Glutamatergic neuron (in vitro differentiated cells): ENCODE data around the gene CR2. TPM values are rescaled to one million over a fixed set of nuclear protein-coding genes. Genes with fewer than 3 reads are reported as not detected.
"Not testable (repeated sequence)": the region's sequence is repeated elsewhere in the genome, so short reads cannot be mapped to it uniquely, and the experiment has no call there.

ENCODE experiments used
- DNase-seq: peaks from one replicate; pipeline ENCODE4 v3.0.0; 2022
- H3K27ac Mint-ChIP-seq: one replicate; pipeline ENCODE4 v1.8.0; 2020; ENCODE audit warnings: mild to moderate bottlenecking, mixed read lengths, inconsistent platforms; ENCODE audit not compliant: unreplicated experiment
- H3K27me3 Mint-ChIP-seq: one replicate; pipeline ENCODE4 v1.8.0; 2020; ENCODE audit warnings: mild to moderate bottlenecking, moderate library complexity, mixed read lengths, inconsistent platforms; ENCODE audit not compliant: unreplicated experiment
- H3K36me3 Mint-ChIP-seq: one replicate; pipeline ENCODE4 v1.8.0; 2020; ENCODE audit warnings: mild to moderate bottlenecking, mixed read lengths, inconsistent platforms; ENCODE audit not compliant: unreplicated experiment
- H3K4me1 Mint-ChIP-seq: one replicate; pipeline ENCODE4 v1.8.0; 2020; ENCODE audit warnings: mild to moderate bottlenecking, low read depth, mixed read lengths, inconsistent platforms; ENCODE audit not compliant: unreplicated experiment
- H3K4me3 Mint-ChIP-seq: one replicate; pipeline ENCODE4 v1.8.0; 2020; ENCODE audit warnings: mild to moderate bottlenecking, mixed read lengths, inconsistent platforms; ENCODE audit not compliant: unreplicated experiment
- H3K9me3 Mint-ChIP-seq: one replicate; pipeline ENCODE4 v1.8.0; 2020; ENCODE audit warnings: mild to moderate bottlenecking, moderate library complexity, mixed read lengths, inconsistent platforms; ENCODE audit not compliant: unreplicated experiment
- total RNA-seq: library from RNA; stranded (reverse); fragmentation: NEBNext Ultra II Directional; extraction: Animal tissue kit (Norgen Biotek cat#: 25700); gene quantifications from one replicate; pipeline ENCODE4 v1.2.1, GENCODE V29; 2021; ENCODE audit not compliant: unreplicated experiment
- TF ChIP-seq, protein P1 (sequence below): fragments of 200-600 bp; sonication (generic); IDR thresholded peaks from one replicate; pipeline ENCODE4 v1.5.0; 2021; ENCODE audit not compliant: partially characterized antibody, unreplicated experiment

CR2 gene
- total RNA-seq, 1 donor from 2014 or later: not detected

DNA sequence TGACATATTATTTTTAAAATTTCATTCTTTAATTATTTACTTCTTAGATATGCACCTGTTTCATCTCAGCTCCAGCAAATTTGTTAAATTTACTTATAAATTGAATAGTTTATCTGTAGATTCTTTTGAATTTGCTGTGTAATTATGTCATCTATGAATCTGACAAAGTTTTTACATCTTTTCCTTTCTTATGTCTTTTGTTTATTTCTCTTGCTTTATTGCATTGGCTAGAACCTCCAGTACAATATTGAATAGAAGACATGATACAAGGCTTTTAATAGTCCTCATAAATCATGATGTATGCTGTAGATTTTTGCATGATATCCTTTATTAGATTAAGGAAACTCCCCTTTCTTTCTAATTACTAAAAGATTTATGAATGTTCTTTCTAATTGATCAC is 62.6 kb downstream of the CR2 start:
- Mint-ChIP-seq H3K9me3 (no peaks in the 10 kb centered on the region), H3K27ac (no peak overlapping the region), H3K27me3 (no peaks in the 10 kb centered on the region), H3K36me3 (no peaks in the 10 kb centered on the region), H3K4me3 (no peak overlapping the region), H3K4me1 (no peaks in the 10 kb centered on the region)
- TF ChIP-seq, protein P1, sequence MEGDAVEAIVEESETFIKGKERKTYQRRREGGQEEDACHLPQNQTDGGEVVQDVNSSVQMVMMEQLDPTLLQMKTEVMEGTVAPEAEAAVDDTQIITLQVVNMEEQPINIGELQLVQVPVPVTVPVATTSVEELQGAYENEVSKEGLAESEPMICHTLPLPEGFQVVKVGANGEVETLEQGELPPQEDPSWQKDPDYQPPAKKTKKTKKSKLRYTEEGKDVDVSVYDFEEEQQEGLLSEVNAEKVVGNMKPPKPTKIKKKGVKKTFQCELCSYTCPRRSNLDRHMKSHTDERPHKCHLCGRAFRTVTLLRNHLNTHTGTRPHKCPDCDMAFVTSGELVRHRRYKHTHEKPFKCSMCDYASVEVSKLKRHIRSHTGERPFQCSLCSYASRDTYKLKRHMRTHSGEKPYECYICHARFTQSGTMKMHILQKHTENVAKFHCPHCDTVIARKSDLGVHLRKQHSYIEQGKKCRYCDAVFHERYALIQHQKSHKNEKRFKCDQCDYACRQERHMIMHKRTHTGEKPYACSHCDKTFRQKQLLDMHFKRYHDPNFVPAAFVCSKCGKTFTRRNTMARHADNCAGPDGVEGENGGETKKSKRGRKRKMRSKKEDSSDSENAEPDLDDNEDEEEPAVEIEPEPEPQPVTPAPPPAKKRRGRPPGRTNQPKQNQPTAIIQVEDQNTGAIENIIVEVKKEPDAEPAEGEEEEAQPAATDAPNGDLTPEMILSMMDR: no peak
- DNase-seq: no peak

DNA sequence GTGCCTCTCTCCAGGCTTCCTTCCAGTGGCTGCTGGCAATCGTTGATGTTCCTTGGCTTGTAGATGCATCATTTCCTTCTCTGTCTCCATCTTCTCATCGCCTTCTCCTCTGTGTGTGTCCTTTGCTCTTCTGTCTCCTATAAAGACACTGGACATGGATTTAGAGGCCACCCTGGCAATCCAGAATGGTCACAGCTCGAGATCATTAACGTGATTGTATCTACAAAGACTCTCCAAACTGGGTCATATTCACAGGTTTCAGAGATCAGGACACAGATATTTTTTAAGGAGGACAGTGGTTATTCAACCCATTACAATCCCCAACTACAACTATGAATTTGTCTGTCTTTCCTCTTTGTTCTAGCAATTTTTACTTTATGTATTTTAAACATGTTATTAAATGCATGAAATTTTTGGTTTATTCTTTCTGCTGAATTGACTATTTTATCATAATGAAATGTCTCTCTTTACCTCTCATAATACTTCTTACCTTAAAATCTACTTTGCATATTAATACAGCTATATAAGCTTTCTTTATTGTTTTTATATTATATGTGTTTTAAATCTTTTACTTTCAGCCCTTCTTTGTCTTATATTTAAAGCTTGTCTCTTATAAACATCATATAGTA is 64.6 kb downstream of the CR2 start:
- Mint-ChIP-seq H3K9me3 (no peaks in the 10 kb centered on the region), H3K27ac (no peak overlapping the region), H3K4me1 (no peaks in the 10 kb centered on the region), H3K4me3 (no peak overlapping the region), H3K27me3 (no peaks in the 10 kb centered on the region), H3K36me3 (no peaks in the 10 kb centered on the region)
- DNase-seq: no peak
- TF ChIP-seq, protein P1: no peak

DNA sequence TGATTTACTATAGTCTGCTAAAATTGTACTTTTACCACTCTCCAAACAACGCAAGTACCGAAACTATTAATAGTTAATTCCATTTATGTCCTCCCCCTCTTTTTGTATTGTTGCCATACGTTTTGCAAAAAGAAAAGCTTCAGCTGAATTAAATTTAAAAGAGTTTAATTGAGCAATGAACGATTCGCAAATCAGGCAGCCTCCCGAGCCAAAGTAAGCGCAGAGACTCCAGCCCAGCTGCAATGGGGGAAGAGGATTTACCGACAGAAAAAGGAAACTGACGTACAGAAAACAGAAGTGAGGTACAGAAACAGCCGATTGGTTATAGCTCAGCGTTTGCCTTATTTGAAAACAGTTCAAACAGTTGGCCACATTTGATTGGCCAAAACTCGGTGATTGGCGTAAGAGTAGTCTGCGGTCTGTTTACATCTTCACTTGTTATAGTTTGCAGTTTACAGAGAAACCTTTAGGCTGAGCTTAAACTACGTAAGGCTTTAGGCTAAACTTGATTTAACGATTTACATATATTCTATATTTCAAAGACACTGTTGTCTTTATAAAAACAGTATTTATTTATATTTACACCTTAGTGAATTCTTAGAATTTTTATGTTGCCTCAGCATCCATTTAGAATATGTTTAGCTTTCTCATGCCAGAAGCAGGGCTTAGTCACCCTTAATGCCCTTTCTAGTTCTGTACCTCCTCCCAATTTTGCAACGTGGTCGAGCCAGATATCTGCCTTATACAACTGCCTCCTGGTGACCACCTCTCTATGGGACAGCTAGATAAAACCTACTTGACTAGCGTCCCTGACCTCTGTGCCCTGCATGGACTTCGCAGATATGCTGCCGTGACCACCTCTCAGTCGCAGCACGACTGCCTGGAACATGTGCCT is 65.6 kb downstream of the CR2 start:
- TF ChIP-seq, protein P1: no peak
- H3K9me3 Mint-ChIP-seq: no peaks in the 10 kb centered on the region
- no peak overlapping the region for H3K27ac Mint-ChIP-seq
- DNase-seq: no peak
- H3K36me3 Mint-ChIP-seq: no peaks in the 10 kb centered on the region
- no peaks in the 10 kb centered on the region for H3K4me1 Mint-ChIP-seq
- no peak overlapping the region for H3K4me3 Mint-ChIP-seq
- H3K27me3 Mint-ChIP-seq: no peaks in the 10 kb centered on the region

DNA sequence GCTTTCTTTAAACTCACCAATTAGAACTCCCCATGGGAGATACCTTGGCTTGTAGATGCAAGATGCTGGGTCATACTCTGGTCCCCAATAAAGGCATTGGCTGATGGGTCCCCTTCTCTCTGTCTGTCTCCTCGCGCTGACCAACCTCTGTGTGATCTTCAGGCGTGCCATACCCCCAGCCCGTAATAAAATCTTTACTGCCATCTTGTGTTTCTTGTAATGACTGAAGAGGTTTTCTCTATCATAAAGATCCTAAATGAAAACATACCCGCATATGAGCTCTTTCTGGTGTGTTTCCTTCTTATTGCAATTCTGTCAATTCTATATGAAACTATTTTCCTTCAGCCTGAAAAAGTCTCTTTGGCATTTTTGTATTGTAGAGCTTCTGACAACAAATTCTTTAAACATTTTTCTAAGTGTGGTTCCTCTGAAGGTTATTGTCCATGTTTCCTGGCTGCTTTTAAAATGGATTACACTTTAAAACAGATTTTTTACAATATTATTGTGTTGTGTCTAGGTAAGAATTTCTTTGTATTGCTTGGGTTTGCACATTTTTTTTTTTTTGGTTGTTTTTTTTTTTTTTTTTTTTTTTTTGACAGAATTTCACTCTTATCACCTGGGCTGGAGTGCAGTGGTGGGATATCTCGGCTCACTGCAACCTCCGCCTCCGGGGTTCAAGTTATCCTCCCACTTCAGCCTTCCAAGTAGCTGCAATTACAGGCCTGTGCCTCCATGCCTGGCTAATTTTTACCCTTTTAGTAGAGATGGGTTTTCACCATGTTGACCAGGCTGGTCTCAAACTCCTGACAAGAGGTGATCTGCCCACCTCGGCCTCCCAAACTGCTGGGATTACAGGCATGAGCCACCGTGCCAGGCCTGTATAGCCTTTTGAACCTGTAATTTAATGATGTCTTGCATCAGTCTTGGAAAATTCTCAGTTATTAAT is 66.5 kb downstream of the CR2 start:
- not testable (repeated sequence) for DNase-seq, H3K27ac Mint-ChIP-seq, H3K4me3 Mint-ChIP-seq, H3K9me3 Mint-ChIP-seq, H3K4me1 Mint-ChIP-seq, H3K36me3 Mint-ChIP-seq, H3K27me3 Mint-ChIP-seq

DNA sequence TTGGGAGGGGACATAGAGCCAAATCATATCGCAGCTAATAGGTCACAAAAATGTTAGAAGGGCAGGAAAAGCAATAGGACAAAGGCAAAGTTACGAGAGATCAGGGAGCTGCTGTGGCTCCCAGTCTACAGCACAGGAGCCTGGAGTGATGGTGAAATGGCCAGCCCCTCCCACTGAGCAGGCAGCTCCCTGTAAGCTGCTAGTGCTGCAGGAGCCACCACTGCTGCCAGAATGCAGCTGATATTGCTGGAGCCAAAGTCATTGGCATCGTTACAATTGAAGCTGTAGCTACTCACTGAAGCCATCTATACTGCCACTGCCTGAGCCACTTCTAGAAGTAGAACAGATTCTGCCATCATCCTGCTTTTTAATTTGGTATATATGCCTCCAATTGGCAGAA is 71.1 kb downstream of the CR2 start:
- not testable (repeated sequence) for H3K4me3 Mint-ChIP-seq, H3K4me1 Mint-ChIP-seq, H3K27ac Mint-ChIP-seq, H3K27me3 Mint-ChIP-seq, H3K36me3 Mint-ChIP-seq, DNase-seq, H3K9me3 Mint-ChIP-seq

DNA sequence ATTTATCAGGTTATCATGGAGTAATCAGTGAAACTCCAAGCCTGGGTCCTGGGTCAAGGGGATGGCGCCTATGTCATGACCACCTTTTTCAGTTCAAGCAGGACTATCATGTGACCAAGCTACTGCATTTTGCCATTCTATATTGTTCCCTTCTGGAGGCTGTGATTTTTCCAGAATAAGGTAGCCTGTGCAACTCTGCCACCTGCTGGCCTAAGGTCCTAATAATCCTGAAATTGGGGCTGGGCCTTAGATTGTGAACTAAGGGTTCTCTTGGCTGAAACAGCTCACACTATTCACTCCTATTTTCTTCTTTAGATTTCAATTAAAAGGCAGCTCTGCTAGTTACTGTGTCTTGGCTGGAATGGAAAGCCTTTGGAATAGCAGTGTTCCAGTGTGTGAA is 74.3 kb downstream of the CR2 start:
- not testable (repeated sequence) for H3K36me3 Mint-ChIP-seq, H3K27me3 Mint-ChIP-seq, H3K27ac Mint-ChIP-seq

DNA sequence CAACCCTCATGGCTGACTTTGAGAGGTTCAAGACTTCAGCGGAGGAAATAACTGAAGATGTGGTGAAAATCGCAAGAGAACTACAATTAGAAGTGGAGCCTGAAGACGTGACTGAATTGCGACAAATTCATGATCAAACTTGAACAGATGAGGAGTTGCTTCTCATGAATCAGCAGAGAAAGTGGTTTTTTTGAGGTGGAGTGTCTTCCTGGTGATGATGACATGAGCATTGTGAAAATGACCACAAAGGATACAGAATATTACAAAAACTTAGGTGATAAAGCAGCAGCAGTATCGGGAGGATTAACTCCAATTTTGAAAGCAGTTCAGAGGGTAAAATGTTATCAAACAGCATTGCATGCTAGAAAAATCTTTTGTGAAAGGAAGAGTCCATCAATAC is 82.1 kb downstream of the CR2 start:
- H3K4me1 Mint-ChIP-seq, H3K36me3 Mint-ChIP-seq, H3K9me3 Mint-ChIP-seq, DNase-seq, H3K4me3 Mint-ChIP-seq, H3K27me3 Mint-ChIP-seq, H3K27ac Mint-ChIP-seq: not testable (repeated sequence)

More for the DNA sequence above, 74.3 kb downstream of the CR2 start:
- not testable (repeated sequence) for DNase-seq, H3K4me3 Mint-ChIP-seq, H3K9me3 Mint-ChIP-seq, H3K4me1 Mint-ChIP-seq
